H9 (cell line): Measurements from ENCODE around the gene AASDH. TPM values are rescaled to one million over a fixed set of nuclear protein-coding genes. Genes with fewer than 3 reads are reported as not detected.

Experiments
- DNase-seq: peaks from one replicate; pipeline ENCODE4 v3.0.0-alpha.2; 2017
- H2AFZ ChIP-seq: one replicate; pipeline ENCODE4 v1.6.1; 2013; ENCODE audit warnings: mild to moderate bottlenecking, low read length, control low read depth, moderate library complexity
- H2AK5ac ChIP-seq: 2 replicates; pipeline ENCODE4 v1.6.1; 2013; ENCODE audit warnings: low read length, control low read depth, mixed read lengths; ENCODE audit not compliant: insufficient read length
- H2BK120ac ChIP-seq: one replicate; pipeline ENCODE4 v1.6.1; 2013; ENCODE audit warnings: low read depth, mild to moderate bottlenecking, low read length, control low read depth, inconsistent platforms; ENCODE audit not compliant: poor library complexity, severe bottlenecking
- H2BK12ac ChIP-seq: 2 replicates; pipeline ENCODE4 v1.6.1; 2013; ENCODE audit warnings: low read length, control low read depth, mixed read lengths, low read depth; ENCODE audit not compliant: insufficient read length
- H2BK15ac ChIP-seq: 2 replicates; pipeline ENCODE4 v1.6.1; 2013; ENCODE audit warnings: low read depth, low read length, control low read depth
- H2BK20ac ChIP-seq: one replicate; pipeline ENCODE4 v1.6.1; 2013; ENCODE audit warnings: low read depth, mild to moderate bottlenecking, low read length, control low read depth, inconsistent platforms; ENCODE audit not compliant: poor library complexity, severe bottlenecking
- H2BK5ac ChIP-seq: 2 replicates; pipeline ENCODE4 v1.6.1; 2013; ENCODE audit warnings: low read length, control low read depth, mixed read lengths; ENCODE audit not compliant: insufficient read length
- H3K14ac ChIP-seq: 2 replicates; pipeline ENCODE4 v1.6.1; 2013; ENCODE audit warnings: low read length, control low read depth; ENCODE audit not compliant: insufficient read depth
- H3K18ac ChIP-seq: 2 replicates; pipeline ENCODE4 v1.6.1; 2013; ENCODE audit warnings: low read depth, mild to moderate bottlenecking, mixed read lengths, low read length, control low read depth; ENCODE audit not compliant: insufficient read length
- H3K23ac ChIP-seq: 2 replicates; pipeline ENCODE4 v1.6.1; 2013; ENCODE audit warnings: low read length, control low read depth, mixed read lengths, low read depth; ENCODE audit not compliant: insufficient read length
- H3K23me2 ChIP-seq: 2 replicates; pipeline ENCODE4 v1.6.1; 2013; ENCODE audit warnings: low read depth, mild to moderate bottlenecking, mixed read lengths, low read length, control low read depth; ENCODE audit not compliant: insufficient read length, poor library complexity, severe bottlenecking
- H3K27ac ChIP-seq: 2 replicates; pipeline ENCODE4 v1.5.1; 2013; ENCODE audit warnings: low read length, control low read depth, mixed read lengths, low read depth; ENCODE audit not compliant: insufficient read length
- H3K27me3 ChIP-seq: 2 replicates; pipeline ENCODE4 v1.6.1; 2013; ENCODE audit warnings: low read length, control low read depth, inconsistent platforms; ENCODE audit not compliant: insufficient read depth
- H3K4ac ChIP-seq: 2 replicates; pipeline ENCODE4 v1.6.1; 2013; ENCODE audit warnings: low read depth, mild to moderate bottlenecking, control low read depth, inconsistent platforms, low read length, moderate library complexity
- H3K4me1 ChIP-seq: 2 replicates; pipeline ENCODE4 v1.6.1; 2013; ENCODE audit warnings: low read length, control low read depth, inconsistent platforms; ENCODE audit not compliant: insufficient read depth
- H3K4me2 ChIP-seq: 2 replicates; pipeline ENCODE4 v1.6.1; 2013; ENCODE audit warnings: low read length, control low read depth, mixed read lengths; ENCODE audit not compliant: insufficient read length, insufficient read depth
- H3K56ac ChIP-seq: 2 replicates; pipeline ENCODE4 v1.6.1; 2013; ENCODE audit warnings: low read depth, mild to moderate bottlenecking, mixed read lengths, low read length, control low read depth; ENCODE audit not compliant: insufficient read length
- H3K79me1 ChIP-seq: 2 replicates; pipeline ENCODE4 v1.6.1; 2013; ENCODE audit warnings: low read depth, mild to moderate bottlenecking, moderate library complexity, low read length, control low read depth, inconsistent platforms; ENCODE audit not compliant: insufficient read depth, poor library complexity, severe bottlenecking
- H3K79me2 ChIP-seq: 2 replicates; pipeline ENCODE4 v1.6.1; 2013; ENCODE audit warnings: low read length, control low read depth, inconsistent platforms; ENCODE audit not compliant: insufficient read depth
- H3K9ac ChIP-seq: 2 replicates; pipeline ENCODE4 v1.6.1; 2013; ENCODE audit warnings: low read length, control low read depth, mixed read lengths; ENCODE audit not compliant: insufficient read length; ENCODE audit errors: extremely low read depth
- H3K9me3 ChIP-seq: one replicate; pipeline ENCODE4 v1.6.1; 2013; ENCODE audit warnings: low read depth, low read length, inconsistent platforms; ENCODE audit not compliant: control insufficient read depth
- H3T11ph ChIP-seq: one replicate; pipeline ENCODE4 v1.6.1; 2013; ENCODE audit warnings: mild to moderate bottlenecking, low read length, control low read depth, inconsistent platforms
- H4K20me1 ChIP-seq: one replicate; pipeline ENCODE4 v1.6.1; 2013; ENCODE audit not compliant: control insufficient read depth, insufficient read length, insufficient read depth
- H4K5ac ChIP-seq: 2 replicates; pipeline ENCODE4 v1.6.1; 2013; ENCODE audit warnings: low read depth, mild to moderate bottlenecking, mixed read lengths, low read length, control low read depth; ENCODE audit not compliant: insufficient read length
- H4K8ac ChIP-seq: replicated peaks from 2 replicates; pipeline ENCODE4 v1.6.1; 2013; ENCODE audit warnings: low read length, control low read depth, mixed read lengths, low read depth; ENCODE audit not compliant: insufficient read length
- H4K91ac ChIP-seq: 2 replicates; pipeline ENCODE4 v1.6.1; 2013; ENCODE audit warnings: low read depth, mild to moderate bottlenecking, moderate library complexity, mixed read lengths, low read length, control low read depth; ENCODE audit not compliant: insufficient read length
- H3K27ac Mint-ChIP-seq, 3 experiments: 2 replicates in 2 of 3; 3 replicates in 1 of 3; pipeline ENCODE4 v1.8.0; 2020 to 2021; ENCODE audit warnings: mixed read lengths in 3 of 3, mild to moderate bottlenecking in 1 of 3, moderate library complexity in 1 of 3
- H3K27me3 Mint-ChIP-seq: 2 replicates; pipeline ENCODE4 v1.8.0; 2021; ENCODE audit warnings: low read depth, mild to moderate bottlenecking, moderate library complexity, mixed read lengths
- H3K36me3 Mint-ChIP-seq, 3 experiments: 2 replicates in 2 of 3; 3 replicates in 1 of 3; pipeline ENCODE4 v1.8.0; 2020 to 2021; ENCODE audit warnings: low read depth in 3 of 3, mixed read lengths in 3 of 3; ENCODE audit not compliant: insufficient read depth in 1 of 3
- H3K4me1 Mint-ChIP-seq, 2 experiments: 2 replicates each; pipeline ENCODE4 v1.8.0; 2020; ENCODE audit warnings: mixed read lengths in 2 of 2
- H3K4me3 Mint-ChIP-seq, 2 experiments: 2 replicates in 1 of 2; 3 replicates in 1 of 2; pipeline ENCODE4 v1.8.0; 2020 to 2021; ENCODE audit warnings: mild to moderate bottlenecking in 2 of 2, mixed read lengths in 2 of 2, moderate library complexity in 1 of 2
- H3K9me3 Mint-ChIP-seq, 2 experiments: 2 replicates in 1 of 2; 3 replicates in 1 of 2; pipeline ENCODE4 v1.8.0; 2020; ENCODE audit warnings: mild to moderate bottlenecking in 2 of 2, mixed read lengths in 2 of 2, moderate library complexity in 1 of 2
- CTCF ChIP-seq: fragments of 200-600 bp; sonication (generic); conservative IDR thresholded peaks from 3 replicates; pipeline ENCODE4 v1.8.0; 2021; ENCODE audit warnings: antibody characterized with exemption, mild to moderate bottlenecking
- total RNA-seq: library from RNA; stranded (reverse); gene quantifications from 2 replicates; pipeline ENCODE4 v1.2.1, GENCODE V29; 2021

AASDH gene
- total RNA-seq, 1 experiment from 2014 or later = 12.9 TPM

GRCh38 chr4:56317749-56318148 lies 69.5 kb downstream of the AASDH start:
- Mint-ChIP-seq H3K27ac (no peak overlapping the region), H3K4me3 (no peak overlapping the region), H3K4me1 (0 out of 4 replicates have a peak, but pooled peaks cover 0 to 3% of the 10 kb centered on the region in 2 experiments), H3K36me3 (peaks cover 9 to 30% (median 19%) of the 10 kb centered on the region in 3 experiments), H3K27me3 (no peaks in the 10 kb centered on the region), H3K9me3 (no peaks in the 10 kb centered on the region)
- Histone ChIP-seq H3K14ac (no peak overlapping the region), H3K56ac (no peak overlapping the region), H4K20me1 (no peaks in the 10 kb centered on the region), H4K5ac (no peak overlapping the region), H4K8ac (no peak overlapping the region), H2BK20ac (no peak overlapping the region), H3K23me2 (no peaks in the 10 kb centered on the region), H2BK120ac (no peak overlapping the region), H3K4ac (no peak overlapping the region), H3K18ac (no peak overlapping the region), H2BK5ac (no peak overlapping the region), H3K27me3 (no peaks in the 10 kb centered on the region), H3K79me2 (no peaks in the 10 kb centered on the region), H3T11ph (no peak overlapping the region), H2AFZ (no peak overlapping the region), H3K79me1 (no peaks in the 10 kb centered on the region), H3K4me2 (no peak overlapping the region), H4K91ac (no peak overlapping the region), H3K27ac (no peak overlapping the region), H3K23ac (no peak overlapping the region), H2AK5ac (no peak overlapping the region), H3K4me1 (no peaks in the 10 kb centered on the region), H3K9ac (no peak overlapping the region), H2BK15ac (no peak overlapping the region), H3K9me3 (no peaks in the 10 kb centered on the region), H2BK12ac (no peak overlapping the region)
- DNase-seq = no peak
- TF ChIP-seq CTCF = no peak
